ENCODE results near the gene KRT72.

DNA sequence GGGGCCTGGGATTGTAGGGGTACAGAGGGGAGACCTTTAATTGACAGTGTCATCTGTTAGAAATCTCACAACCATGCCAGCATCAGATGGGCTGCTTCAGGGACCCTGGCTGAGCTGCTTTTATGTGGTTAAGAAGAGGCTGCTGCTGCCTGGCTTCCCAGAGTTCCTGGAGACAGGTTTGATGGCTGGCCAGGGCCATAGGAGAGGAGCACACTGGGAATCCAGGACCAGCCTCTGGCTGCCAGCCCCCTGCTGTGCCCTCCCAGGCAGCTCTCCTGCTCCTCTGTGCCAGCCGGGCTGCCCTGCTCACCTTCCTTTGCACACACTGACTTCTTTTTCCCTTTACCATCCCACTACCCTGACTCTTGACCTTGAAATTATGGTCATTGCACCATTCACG, 17.6 kb upstream of the KRT72 start:
- TF ChIP-seq, protein P1, sequence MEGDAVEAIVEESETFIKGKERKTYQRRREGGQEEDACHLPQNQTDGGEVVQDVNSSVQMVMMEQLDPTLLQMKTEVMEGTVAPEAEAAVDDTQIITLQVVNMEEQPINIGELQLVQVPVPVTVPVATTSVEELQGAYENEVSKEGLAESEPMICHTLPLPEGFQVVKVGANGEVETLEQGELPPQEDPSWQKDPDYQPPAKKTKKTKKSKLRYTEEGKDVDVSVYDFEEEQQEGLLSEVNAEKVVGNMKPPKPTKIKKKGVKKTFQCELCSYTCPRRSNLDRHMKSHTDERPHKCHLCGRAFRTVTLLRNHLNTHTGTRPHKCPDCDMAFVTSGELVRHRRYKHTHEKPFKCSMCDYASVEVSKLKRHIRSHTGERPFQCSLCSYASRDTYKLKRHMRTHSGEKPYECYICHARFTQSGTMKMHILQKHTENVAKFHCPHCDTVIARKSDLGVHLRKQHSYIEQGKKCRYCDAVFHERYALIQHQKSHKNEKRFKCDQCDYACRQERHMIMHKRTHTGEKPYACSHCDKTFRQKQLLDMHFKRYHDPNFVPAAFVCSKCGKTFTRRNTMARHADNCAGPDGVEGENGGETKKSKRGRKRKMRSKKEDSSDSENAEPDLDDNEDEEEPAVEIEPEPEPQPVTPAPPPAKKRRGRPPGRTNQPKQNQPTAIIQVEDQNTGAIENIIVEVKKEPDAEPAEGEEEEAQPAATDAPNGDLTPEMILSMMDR (IDR thresholded peaks at IDR 0.05; ENCODE audit: low read length), result no peak
- no peak for TF ChIP-seq EZH2 (optimal IDR thresholded peaks at IDR 0.05; ENCODE audit: low read depth, low read length)

Measured in MM.1S (cell line).